Tongue (tissue), 2 donors: Measurements from ENCODE around the gene GAS7. TPM values are rescaled to one million over a fixed set of nuclear protein-coding genes. Genes with fewer than 3 reads are reported as not detected.
A peak's percentile ranks its signal among the peaks of the same experiment; 100 is the strongest.

Experiments used
- DNase-seq: peaks from one replicate; pipeline ENCODE4 v3.0.0-alpha.2; 2015
- total RNA-seq: library from RNA; depleted of rRNA; stranded (reverse); fragments of >200 nt; gene quantifications from one replicate; pipeline ENCODE4 v1.2.3, GENCODE V29; 2014

GAS7 gene
- total RNA-seq, 1 donor from 2014 or later, result 144 TPM

DNA sequence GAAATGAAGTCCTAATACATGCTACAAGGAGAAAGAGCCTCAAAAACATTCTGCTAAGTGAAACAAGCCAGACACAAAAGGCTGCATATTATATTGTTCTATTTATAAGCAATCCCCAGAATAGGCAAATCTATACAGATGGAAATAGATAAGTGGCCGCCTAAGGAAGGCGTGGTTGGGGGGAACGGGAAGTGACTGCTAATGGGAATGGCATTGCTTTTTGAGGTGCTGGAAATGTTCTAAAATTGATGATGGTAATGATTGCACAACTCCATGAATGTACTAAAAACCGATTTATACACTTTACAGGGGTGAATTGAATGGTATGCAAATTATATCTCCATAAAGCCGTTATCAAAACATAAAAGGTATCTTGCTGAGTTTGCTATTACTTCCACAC lies 67.7 kb downstream of the GAS7 start:
- DNase-seq, result no peak

DNA sequence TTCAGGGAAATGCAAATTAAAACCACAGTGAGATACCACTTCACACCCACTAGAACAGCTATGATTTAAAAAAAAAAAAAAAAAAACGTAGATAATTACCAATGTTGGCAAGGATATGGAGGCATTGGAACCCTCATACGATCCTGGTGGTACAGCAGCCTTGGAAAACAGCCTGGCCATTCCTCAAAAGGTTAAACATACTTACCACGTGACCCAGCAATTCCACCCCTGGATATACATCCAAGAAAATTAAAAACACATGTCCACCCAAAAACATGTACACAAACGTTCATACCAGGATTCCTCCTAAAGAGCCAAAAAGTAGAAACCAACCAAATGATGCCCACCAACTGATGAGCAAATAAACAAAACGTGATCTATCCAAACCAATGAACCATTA lies 68.1 kb downstream of the GAS7 start:
- DNase-seq, result no peak

DNA sequence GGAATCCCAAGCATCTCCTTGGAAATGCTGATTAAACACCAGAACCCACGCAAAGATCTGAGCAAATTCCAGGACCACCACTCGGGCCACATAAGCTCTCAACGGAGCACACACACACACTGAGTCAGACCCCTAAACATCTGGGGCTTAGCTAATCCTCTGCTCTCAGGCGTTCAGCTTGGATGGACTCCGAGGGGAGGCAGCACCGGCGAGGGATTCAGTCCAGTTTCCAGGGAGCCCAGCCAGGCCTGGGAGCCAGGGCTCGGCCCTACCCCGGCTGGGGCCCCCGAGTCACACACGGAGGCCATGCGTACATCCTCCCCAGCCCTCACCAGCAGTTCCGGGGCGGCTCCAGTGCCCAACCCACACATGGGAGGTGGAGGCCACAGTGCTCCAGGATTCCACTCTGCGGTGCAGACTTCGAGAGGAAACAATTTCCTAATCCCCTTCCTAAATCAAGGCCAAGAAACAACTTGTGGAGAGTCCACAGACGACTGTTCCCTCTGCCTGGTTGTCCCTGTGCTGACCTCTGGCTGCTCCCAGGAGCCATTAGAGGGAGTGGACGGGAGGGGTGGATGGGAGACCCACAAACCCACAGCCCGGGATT lies 70.5 kb downstream of the GAS7 start:
- peak; percentile 90 for DNase-seq

DNA sequence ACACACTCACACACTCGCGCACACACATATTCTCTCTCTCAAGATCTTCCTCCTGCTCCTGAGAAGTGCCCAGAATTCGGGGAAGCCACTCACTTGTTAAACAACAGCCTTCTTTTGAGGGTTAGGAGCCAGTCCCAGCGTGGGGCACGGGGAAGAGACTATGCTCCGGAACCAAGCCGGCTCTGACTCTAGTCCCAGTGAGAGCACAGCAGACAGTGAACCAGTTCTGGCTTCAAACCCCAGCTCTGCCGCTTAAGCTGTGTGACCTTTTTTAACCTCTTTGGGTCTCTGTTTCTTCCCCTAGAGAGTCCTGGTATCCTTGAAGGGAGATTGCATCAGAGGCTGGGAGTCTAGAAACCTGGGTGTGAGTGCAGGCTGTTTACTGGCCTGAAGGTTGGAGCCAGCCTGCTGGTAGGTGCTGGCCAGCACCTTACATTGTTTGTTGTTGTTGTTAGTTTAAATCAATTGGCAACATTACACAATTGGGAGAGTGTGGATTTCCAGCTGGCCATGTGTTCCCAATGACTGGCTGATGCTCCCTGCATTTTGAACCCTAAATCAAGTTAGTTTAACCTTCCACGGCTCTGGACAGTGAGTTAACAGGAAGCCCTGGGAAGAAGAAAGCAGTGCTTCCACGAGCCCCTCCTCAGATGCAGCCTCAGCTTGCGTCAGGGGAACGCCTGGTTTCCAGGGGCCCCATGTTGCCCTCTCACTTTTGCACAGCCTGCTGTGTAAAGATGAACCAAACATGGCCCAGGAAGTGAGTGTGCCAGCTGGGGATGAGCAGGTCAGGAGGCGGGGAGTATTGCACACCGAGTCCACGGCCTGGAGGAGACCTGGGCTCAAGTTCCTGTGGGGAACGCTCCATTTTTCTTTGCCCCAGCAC lies 71.5 kb downstream of the GAS7 start:
- DNase-seq, result peak; percentile 56

DNA sequence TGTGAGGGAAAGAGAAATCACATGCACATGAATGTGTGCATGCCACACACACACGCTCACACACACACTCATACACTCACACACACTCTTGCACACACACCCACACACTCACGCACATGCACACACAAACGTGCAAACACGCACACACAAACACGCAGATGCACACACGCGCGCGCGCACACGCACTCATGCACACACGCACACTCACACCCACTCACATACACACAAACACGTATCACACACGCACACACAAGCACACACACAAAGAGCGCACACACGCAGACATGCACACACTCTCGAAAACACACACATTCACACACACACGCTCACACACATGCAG lies 72.2 kb downstream of the GAS7 start:
- DNase-seq, result no peak

DNA sequence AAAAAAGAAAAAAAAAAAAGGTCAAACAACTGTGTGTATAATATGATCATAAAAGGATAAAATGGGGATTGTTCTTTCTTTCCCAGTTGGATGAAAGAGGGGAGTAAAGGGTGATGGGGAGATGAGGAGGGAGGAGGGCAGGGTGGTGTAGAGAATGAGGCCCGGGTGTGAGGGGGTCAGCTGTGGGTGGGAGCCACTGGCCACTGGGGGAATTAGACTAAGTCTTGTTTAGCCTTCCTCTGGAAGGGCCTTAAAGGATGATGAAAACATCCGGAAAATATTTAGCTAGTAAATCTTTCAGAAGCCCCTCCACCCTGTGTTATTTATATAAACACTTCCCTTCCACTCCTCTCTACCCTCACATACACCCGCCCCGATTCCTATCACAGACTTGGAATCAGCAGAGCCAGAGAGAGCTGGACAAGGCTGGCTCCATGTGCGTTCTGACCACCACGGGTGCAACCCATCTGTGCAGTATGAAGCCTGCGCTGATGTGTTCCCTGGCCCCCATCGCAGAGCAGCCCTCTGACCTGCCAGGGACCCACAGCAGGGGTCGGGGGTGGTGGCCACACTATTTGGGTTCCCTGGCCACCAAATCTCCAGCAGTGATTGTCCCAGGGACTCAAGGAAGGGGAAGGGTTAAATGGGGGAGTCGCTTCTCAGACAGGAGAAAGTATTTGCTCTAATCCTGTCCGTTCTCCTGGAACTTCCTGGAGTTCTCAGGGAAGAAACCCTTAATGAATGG lies 72.7 kb downstream of the GAS7 start:
- no peak for DNase-seq

DNA sequence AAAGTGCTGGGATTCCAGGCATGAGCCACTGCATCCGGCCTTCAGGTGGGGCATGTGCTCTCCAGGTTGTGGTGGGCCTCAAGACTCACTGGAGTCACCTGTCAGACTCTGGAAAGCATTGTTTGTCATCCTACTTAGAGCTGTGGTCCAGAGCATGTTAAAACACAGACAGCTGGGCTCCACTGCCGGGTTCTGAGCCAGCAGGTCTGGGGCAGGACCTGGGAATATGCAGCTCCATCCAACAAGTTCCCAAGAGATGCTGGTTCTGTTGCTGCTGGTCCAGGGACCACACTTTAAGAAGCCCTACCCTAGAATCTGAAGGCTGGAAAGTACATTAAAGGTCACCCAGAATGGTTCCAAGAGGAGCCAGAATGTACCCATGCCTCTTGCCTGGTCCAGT lies 75.3 kb downstream of the GAS7 start:
- no peak for DNase-seq

DNA sequence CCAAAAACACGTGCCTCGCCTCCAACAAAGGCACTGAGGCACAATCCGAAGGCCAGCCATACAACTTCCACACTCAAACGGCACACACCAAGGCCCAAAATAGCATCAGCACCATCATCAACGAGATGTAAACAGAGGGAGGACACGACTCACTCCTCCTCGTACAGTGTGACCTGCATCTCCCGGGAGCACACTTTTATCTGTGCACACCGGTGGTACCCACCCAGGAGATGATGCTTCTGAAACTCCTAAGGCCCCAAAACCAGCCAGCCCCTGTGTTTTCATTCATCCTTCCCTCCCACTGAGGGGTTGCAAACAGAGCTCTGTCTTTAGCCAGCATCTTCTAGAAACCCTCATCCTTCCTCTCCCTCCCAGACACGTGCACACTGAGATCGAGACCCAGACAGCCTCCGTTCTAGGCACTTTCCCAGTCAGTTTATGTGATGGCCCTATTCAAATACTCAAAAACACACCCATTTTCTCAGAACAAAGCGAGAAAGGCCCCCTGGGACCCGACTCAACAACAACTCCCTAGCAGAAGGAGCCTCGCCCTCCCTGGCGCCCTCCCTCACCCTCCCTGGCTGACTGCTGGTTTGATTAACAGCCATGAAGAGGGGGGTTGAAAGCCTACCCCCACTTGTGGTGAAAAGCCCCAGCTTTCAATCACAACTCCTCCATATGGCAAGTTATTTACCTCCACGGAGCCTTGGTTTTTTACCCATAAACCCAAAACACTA lies 76.3 kb downstream of the GAS7 start:
- no peak for DNase-seq

DNA sequence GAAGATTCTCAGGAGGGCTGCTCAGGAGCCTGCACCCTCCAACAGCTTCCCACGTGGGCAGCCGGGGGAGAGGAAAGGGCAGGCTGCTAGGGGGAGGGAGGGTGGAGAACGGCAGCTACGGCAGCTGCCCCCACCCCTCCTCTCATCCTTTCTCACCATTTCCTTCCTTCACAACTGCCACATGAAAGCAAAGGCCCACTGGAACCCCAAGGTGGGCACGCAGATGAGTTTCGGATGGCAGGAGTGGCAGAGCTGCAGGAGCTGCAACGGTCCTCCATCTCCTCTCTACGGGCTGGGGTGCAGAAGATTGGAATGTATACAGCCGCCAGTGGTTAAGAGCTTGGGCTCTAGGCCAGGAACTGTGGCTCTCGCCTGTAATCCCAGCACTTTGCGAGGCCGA lies 77.7 kb downstream of the GAS7 start:
- no peak for DNase-seq

DNA sequence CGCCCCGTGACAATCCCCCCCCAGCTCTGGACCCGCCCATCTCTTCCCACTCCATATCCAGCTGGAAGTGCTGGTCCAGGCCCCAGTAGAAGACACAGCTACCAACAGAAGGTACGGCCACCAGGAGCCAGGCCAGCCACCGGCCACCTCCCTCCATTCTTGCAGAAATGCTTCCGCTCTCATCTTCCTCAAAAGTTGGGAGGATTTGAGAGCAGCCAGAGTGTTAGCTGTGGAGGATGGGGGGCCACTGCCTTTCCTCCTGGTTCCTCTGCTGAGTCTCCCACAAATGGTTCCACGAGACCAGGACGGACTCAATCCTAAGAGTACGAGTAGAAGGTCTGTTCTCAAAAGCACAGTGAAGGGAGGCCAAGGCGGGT lies 78.3 kb downstream of the GAS7 start:
- DNase-seq, result no peak

DNA sequence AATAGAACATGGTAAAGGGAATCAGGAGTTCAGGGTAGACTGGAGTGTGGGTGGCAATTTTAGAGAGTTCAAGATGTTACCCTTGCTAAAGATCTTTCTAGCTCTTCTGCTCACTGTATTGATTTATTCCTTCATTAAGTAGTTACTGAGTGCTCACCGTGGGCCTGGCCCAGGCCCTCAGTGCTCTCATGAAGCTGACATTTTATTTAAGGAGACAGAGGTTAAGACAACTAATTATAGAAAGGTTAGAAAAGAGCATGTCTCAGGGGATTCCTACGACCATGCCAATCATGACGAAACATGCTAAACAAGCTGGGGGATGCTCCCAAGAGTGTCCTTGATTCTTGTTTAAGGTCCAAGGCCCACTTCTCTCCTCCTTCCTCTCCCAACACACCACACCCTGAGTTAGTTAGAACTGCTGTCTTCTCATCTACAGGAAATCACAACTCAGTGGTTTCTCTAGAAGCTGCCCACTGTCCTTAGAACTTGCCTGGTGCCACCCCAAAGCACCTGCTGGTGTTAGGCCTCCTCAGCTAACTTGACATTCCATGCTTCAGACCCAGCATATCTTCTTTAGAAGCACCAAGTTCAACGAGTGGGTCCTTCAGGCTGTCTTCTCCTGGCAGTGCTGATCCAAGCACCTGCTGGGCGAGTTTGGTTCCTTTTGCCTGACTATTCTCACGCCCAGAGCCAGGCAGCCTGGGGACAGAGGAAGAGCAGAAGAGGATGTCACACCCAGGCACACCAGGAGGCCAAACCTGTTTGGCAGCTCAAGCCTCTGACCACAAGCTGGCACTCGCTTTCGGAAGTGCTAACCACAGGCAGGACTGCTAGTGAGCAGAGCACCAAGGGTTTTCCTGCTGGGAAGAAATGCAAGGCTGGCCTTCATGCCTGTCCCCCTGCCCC lies 79.0 kb downstream of the GAS7 start:
- peak; percentile 64 for DNase-seq

DNA sequence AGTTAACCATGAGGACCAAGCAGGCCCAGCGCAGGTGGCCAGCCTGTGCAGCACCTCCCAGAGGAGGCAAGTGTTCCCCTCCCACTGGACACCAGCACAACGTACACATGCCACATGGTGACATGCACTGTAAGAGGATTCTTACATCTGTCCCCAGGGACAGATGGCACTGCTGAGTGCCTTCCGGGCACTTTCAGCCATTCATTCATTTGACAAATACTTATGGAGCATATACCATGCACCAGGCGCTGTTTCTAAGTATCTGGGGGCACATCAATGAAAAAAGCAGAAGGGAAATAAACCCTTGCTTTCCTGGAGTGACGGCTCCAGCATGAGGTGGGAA lies 79.6 kb downstream of the GAS7 start:
- DNase-seq, result peak; percentile 57

DNA sequence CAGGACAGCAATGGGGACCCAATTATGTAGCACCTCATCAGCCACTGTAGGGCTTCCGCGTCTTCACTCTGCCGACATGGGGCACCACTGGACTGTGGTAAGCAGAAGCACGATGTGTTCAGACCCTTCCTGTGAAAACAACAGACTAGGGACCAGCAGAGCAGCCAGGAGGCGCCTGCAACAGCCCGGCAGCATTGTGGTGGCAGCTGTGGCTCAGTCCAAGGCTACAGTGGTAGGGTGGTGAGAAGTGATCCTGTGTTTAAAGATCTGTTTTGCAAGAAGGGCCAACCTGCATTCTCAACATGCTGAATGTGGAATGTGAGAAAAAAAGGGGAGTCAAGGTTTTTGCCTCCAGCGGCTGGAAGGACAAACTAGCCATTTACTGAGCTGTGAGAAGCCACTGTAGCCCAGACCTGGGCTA lies 80.8 kb downstream of the GAS7 start:
- no peak for DNase-seq

DNA sequence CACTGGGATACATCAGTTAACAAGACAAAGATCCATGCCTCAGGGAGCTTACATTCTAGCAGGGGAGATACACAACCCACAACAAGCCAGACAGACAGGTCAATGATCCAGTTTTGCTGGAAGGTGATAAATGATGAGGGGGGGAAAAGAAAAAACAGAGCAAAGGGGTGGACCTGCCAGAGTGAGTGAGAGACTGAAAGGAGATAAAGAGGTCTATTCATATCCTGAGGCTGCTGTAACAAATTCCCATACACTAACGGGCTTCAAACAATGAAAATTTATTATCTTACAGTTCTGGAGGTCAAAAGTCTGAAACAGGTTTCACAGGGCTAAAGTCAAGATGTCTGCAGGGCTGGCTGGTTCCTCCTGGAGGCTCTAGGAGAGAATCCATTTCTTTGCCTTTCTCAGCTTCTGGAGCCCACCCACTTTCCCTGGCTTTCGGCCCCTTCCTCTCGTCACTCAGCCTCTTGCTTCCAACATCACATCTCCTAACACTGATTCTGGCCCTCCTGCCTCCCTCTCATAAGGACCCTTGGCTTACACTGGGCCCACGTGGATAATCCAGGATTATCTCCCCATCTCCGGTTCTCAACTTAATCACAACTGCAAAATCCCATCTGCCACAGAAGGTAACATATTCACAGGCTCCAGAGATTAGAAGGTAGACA lies 81.5 kb downstream of the GAS7 start:
- DNase-seq, result no peak

DNA sequence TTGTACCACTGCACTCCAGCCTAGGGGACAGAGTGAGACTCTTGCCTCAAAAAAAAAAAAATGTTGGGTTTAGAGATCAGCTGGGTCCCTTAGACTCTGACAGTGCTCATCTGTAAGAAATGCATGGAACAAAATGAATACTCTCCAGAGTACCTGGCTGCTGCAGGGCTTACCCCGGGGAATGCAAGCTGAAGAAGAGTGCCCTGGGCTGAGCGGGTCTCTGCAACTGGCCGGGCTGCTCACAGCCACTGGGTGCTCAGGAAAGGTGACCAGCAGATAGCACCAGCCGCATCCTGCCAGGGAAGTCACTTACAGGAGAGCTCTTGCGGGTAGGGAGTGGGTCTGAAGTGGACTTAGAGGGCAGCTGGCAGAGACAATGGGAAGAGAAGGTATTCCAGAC lies 82.1 kb downstream of the GAS7 start:
- DNase-seq, result no peak

DNA sequence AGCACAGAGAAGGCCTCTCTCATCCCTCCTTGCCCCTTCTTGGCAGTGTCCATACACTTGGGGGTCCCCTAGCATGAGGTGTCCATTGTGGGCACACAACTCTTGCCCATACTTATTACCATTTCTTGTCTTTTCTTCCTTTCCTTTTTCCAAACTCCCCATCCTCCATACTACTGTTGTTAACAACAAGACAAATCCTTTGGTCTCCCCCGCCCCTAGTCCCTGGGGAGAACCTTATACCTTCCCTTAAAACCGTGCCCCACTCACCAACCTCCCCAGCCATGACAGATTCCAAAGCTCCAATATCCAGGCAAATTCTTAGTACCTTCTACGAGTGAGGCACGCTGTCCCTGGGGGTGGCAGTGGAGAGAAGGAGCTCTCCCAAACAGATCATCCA lies 82.9 kb downstream of the GAS7 start:
- no peak for DNase-seq

DNA sequence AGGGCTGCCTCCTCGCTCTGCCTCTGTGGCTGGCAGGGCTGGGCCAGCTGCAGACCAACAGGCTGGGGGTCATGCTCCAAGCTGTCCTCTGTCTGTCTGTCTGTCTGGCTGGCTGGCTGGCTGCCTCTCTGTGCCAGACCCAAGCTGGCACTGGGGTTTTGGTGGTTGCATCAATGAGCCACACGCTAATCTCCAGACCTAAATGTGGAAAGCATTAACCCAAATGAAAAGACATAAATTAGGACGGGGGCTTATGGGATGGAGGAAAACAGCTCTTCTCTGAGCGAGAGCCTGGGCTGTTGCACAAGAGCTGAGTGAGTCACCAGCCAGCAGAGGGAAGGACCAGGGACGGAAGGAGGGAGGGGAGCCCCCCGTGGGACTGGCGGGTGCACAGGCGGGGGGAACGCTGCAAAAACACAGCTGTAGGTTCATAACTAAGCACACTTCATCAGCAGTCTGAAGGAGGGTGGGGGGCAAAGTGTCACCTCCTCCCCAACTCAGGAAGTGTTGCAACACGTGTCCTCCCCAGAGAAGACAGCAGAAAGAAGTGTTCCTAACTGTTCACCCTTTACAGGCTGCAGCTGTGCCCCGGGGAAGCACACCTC lies 83.4 kb downstream of the GAS7 start:
- DNase-seq, result peak; percentile 92

DNA sequence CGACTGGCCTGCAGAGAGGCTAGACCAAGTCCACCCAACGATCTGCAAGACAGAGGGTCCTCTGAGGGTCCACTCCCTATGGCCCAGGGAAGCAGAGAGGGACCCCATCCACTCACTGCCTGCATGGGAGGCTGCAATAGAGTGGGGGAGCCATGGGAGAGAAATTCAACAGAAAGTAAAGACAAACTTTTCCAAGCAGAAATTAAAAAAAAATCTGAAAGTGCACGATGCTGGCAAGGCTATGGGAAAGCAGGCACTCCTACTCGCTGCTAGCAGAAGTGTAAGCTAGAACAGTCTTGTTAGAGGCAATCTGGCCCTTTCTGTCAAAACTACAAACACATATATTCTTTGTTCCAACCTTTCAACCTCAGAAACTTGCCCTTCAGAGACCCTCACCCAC lies 85.4 kb downstream of the GAS7 start:
- DNase-seq, result no peak

DNA sequence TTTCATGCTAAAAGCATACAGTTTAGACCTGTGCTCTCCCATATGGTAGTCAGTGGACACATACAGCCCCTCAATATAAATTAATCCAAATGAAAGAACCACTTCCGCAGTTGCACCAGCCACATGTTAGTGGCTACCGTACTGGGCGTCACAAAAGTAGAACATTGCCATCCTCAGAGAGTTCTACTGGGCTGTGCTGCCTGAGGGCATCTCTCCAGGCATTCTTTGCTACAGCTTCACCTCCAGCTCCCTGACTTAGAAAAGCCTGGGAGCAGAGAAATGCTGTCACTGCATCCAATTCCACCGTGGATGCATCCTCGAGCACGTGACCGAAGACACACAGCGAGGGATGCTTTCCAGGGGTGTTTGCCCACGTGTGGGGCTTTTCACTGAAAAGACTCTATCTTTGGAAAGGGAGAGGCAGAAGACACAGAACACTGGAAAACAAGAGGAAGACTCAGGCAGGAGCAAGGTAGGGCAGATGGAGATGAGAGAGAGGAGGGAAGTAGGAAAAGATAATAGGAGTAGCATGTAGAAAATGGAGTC lies 86.4 kb downstream of the GAS7 start:
- no peak for DNase-seq

DNA sequence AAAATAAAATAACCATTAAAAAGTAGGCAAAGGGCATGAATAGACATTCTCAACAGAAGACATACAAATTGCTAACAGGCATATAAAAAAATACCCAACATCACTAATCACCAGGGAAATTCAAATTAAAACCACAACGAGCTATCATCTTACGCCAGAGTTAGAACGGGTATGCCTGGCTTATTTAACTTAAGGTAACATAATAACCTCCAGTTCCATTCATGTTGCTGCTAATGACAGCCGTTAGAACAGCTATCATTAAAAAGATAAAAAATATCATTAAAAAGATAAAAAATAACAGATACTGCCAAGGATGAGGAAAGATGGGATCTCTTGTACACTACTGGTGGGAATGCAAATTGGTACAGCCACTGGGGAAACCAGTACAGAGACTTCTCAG lies 89.3 kb downstream of the GAS7 start:
- peak; percentile 66 for DNase-seq
